Activated CD4-positive, alpha-beta T cell treated with anti-CD3 and anti-CD28 coated beads, Interleukin-2, amount 50 U/mL, for 48 hours (primary cell): ENCODE measurements around the gene IRF7.

Source experiments
- DNase-seq, 2 experiments: peaks; one replicate each; pipeline ENCODE4 v3.0.0-alpha.2; 2020

The IRF7 gene

DNA sequence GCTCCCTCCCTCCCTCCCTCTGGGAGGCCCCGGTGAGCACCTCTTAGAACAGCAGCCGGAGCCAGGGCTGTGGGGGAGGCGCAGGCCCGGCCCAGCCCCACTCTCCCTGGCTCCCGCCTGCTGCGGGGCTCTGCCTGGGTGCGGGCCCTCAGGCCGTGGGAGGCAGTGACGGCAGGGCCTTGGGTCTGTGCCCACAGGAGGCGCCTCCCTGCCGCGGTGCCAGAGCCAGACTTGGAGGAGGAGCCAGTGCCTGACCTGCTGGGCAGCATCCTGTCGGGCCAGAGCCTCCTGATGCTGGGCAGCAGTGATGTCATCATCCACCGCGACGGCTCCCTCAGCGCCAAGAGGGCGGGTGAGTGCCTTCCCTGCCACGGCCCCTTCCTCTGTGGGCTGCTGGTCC is 9.5 kb downstream of the IRF7 start:
- DNase-seq: no peak

DNA sequence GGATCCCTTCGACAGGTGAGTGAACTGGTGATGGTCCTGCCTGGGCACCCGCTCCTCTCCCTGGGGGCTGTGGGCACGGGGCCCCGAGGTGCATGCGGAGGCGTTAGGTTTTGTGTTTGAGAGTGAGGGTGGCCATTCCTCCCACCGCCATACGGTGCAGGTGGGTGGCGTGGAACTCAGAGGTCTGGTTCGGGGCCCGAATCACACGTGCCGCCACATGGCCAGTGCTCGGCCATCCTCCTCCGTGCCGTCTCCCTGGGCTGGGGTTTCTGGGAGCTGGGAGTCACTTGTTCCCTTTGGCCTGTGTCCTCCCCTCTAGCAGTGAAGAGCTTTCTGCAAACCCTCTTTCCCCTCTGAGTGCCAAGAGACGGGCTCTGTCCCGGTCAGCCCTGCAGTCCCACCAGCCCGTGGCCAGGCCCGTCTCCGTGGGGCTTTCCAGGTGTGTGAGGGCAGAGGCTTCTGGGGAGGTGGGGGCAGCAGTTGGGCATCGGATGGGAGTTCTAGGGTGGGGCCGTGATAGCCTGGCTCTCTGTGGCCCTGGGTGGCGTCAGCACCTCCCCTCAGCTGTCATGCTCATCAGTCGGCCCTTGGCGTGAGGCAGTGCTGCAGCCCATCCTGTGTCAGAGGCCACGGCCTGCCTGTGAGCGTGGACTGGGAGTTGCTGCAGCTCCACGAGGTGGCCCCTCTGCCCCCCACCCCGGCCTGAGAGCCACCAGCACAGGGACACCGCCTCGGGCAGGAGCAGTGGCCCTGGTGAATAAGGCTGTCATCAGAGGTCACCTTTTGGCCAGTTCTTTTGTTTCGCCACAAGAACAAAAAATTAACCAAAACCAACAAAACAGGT is 10.2 kb downstream of the IRF7 start:
- no peak for DNase-seq

DNA sequence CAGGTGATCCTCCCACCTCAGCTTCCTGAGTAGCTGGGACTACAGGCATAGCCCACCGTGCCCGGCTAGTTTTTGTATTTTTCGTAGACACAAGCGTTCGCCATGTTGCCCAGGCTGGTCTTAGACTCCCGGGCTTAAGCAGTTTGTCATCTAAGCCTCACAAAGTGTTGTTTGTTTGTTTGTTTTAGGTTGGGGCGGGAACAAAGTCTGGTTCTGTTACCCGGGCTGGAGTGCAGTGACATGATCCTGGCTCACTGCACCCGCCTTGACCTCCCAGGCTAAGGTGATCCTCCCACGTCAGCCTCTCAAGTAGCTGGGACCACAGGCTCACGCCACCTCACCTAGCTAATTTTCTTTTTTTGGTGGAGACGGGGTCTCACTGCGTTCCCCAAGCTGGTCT is 12.6 kb downstream of the IRF7 start:
- no peak for DNase-seq

DNA sequence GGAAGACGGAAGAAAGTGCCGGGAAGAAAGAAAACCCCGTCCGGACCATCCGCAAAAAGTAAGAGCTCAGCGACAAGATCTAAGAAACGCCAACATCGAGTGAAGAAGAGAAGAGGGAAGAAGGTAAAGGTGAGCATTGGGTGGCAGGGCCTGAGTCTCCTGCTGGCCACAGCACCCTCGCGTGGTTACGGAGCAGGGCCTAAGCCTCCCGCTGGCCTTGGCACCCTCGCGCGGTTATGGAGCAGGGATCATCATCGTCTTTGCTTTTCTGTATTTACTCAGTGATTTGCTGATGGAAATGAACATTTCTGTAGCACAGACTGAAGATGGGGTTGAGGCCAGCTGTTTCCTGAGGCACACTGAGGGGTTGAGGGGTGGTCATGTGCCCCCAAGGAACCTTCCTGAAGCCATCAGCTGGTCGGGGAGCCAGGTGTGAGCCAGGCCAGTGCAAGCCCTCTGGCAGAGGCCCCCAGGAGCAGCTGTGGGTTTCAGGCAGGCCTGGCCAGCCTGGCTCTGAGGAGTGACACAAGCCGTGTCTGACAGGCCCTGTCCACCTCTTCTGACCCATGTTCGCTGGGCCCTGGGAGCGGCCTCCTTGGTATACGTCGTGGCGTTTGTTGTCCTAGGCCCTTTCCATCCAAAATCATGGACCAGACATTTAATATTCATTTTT is 14.0 kb downstream of the IRF7 start:
- DNase-seq: no peak

DNA sequence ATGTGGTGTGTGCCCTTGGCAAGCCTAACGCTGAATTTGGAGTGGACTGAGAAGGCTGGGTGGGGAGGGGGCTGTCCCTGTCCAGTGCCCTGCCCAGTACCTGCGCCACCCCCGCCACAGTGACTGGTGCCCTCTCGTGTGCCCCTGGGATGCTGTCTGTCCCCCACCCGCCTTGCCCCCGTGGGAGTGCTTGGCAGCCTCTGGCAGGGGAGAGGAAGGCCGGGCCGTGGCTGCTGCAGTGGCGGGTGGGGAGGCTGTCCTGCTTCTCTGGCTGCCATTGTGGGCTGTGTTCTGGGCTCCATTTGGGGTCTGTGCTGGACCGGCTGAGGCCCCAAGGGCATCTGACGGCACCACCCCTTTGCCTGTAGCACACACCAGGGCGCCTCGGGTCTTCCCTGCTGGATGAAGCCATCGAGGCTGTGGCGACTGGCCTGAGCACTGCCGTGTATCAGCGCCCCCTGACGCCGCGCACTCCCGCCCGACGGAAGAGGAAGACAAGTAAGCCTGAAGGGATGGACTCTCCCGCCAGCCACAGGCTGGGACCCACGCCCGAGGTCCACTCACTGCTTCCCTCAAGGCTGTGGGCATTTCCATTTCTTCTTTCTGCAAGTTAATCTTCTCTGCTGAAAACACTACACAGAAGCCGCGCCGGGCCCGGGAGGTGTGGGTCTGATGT is 17.6 kb downstream of the IRF7 start:
- DNase-seq: no peak

DNA sequence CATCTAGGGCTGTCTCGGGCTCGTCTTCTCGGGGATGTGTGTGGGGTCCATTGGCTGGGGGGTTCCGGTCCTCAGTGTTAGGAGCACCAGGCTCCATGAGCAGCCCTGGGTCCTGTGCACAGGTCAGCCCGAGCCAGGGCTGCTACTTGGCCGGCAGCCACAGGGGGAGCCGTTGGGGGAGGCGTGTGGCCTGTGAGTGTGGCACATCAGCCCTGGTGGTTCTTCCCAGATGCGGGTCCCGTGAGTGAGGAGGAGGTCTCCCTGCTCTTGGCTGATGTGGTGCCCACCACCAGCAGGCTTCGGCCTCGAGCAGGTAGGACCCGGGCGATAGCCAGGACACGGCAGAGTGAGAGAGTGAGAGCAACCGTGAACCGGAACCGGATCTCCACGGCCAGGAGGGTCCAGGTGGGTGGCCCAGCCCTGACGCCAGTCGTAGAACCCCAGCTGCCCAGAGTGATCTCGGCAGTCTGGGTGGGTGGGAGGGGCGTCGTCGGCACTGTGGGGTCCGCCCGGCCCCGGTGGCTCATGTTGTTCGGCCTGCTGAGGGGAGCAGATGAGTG is 18.5 kb downstream of the IRF7 start:
- DNase-seq: no peak

DNA sequence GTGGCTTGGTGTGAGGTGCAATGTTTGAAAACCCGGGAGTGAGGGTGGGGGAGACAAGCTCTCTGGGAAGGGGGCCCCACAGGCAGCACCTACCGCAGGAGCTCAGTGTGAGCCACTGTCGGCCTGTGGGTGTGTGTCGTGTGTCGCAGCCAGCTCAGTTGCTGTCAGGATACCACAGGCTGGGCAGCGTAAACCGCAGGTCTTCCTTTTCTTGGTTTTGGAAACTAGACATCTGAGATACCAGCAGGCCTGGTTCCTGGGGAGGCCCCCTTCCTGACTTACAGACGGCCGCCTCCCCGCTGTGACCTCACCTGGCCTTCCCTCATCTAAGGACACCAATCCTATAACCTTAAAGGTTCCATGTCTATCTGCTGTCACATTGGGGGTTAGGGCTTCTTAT is 19.4 kb downstream of the IRF7 start:
- DNase-seq: no peak

DNA sequence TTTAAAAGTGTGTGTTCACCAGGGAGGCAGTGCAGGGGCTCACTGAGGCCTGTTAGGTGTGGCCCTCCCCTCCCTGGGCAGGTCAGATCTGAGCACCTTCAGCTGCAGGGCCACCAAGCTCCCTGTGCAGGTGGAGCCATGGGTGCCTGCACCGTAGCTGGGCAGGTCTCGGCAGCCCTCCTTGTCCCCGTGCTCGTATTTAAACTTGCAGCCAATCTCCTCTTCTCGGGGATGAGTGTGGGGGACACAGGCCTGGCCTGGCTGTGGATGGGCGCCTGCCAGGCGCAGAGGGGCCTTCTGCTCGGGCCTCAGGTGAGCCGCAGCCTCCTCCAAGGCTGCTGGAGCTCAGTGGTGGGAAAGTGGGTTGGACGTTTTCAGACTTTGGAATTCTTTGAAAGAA is 20.4 kb downstream of the IRF7 start:
- DNase-seq: no peak

DNA sequence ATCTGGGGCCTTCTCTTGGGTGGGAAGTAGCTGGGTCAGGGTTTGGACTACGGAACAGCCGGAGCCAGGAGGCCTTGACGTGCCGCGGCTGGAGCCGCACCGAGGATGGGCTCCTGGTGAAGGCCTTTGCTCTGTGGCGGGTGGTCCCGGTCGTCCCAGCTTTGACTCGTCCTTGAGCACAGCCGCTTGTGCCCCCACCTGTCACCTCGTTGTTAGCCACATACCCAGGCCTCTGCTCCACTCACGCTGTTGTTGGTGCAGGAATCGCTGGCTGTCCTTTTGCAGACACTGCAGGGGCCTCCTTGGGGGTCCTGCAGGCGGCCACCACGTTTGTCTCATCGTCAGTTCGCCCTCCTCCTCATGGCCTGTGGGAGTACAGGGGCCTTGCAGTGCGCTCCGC is 22.4 kb downstream of the IRF7 start:
- DNase-seq: no peak

DNA sequence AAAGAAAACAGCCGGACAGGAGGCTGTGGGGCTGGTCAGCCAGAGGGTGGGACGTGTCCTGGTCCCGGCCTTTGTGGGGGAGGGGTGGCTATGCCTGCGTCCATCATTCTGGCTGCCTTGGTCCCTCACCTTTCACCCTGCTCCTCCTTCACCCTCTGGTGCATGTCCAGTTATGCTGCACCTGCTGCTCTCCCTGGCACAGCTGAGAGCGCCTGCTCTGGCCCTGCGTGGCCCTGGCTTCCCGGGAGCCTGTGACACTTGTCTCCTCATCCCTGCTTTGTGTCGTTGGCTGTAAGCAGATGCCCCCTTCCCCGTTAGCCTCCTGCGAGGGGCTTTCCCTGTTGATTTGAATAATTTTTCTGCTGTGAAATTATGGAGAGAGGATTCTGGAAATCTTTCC is 22.8 kb downstream of the IRF7 start:
- no peak for DNase-seq

DNA sequence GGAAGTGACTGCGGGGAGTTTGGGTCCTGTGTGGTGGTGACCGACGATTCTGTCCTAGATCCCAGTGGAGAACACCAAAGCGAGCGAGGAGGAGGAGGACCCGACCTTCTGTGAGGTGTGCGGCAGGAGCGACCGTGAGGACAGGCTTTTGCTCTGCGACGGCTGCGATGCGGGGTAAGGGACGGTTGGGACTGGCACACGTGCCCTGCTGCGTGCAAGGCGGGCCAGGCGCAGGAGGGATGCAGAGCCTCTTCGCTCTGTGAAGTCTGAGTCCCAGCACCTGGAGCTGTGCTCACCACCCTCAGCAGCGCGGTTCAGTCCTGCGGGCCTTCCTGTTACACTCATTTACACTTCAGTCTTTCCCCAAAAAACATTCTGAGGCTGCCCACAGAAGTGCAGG is 23.2 kb downstream of the IRF7 start:
- no peak for DNase-seq

DNA sequence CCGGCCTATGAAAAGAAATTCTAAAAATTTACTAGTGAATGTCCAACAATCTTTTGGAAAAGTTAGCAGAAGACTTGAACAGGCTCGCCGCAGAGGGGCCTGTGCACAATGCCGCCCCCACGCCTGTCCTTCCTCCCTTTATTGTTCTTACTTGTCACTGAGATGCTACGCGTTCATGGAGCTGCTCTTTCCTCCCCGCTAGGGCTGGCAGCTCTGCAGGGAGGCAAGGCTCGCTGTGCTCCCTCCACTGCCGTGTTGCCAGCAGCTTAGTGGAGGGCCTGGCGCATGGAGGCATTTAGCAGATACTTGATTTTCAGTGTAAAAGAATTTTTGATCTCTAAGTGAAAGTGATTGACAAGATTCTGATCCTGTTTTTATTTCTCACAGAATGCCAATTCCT is 24.8 kb downstream of the IRF7 start:
- DNase-seq: no peak

DNA sequence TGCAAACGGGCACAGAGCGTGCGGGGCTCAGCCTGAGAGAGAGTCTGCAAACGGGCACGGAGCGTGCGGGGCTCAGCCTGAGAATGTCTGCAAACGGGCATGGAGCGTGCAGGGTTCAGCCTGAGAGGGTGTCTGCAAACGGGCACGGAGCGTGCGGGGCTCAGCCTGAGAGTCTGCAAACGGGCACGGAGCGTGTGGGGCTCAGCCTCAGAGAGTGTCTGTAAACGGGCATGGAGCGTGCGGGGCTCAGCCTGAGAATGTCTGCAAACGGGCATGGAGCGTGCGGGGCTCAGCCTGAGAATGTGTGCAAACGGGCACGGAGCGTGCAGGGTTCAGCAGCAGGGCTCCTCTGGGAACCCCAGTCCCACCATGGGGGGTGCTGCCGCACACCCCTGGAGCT is 26.0 kb downstream of the IRF7 start:
- DNase-seq: no peak

DNA sequence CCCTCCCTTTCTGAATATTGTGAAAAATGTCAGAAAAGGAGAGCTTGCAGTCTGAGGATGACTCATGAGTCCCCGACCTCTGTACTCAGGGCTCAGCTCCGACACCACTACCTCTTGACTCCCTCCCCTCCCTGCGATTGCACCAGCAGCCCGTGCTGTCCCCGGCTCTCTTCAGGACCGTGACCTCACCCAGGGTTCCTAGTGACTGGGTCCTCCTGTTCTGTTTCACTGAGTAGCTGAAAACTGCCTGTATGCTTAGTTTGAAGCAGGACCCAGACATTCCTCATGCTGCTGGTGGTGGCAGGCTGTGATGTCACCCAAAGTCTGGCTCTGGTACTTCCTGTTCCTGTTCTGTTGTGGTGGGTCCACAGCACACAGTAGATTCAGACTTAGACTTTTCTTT is 27.8 kb downstream of the IRF7 start:
- peak; percentile 60 to 69 for DNase-seq

DNA sequence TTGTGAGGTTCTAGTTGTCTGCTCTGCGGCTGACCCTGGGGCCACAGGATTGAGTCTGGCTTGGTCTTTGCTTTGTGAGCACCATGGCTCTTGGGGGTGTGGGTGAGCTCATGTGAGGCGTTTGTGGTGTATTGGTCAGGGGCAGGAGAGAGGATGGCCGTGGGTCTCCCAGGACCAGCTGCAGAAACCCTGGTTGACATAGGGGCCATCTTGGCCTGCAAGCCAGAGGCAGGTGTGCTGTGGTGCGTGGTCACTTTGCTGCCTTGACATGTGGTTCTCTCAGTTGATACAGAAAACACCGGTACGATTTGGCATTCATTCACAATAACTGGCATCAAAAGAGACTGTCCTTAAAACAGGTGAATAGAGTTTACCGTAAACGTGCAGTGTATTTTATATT is 28.2 kb downstream of the IRF7 start:
- no peak for DNase-seq

DNA sequence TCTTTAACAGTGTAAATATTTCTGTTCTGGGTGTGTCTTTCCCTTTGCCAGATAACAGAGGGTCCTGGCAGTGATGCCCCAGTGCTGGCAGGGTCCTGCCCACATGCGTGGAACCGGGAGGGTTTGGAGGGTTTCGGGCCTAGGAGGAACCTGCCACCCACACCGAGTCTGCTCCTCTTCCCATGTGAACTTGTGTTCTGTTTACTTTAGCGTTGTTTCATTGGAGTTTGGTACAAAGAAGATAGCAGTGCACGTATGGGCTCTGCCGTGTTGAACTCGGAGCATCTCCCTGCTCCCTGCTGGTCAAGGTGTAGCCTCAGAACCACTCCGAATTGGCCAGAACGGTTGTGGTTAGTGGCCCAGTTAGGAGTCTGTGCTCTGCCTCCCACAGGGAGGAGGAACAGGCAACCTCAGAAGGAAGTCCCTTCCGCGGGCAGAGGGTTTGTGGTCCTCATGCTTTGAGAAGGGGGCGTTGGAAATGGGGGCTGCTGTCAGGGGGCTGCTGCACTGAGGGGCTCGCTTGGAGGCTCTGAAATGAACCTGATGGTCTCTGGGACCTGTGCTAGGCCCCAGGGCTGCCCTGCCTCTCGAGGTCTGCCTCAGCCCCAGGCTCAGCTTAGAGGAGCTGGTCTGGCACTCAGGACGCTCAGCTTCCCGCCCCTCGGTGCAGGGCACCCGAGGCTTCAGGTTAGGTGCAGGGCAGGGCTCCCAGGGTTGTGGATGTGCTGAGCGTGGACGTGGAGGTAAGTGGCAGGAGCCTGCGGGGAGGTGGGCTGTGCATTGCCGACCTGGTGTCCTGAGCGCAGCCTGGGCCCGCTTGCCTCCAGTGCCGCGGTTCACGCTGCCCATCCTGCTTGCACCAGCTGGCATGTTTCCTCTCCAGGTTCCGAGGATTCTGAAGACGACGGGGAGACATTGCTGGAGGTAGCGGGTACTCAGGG is 29.1 kb downstream of the IRF7 start:
- DNase-seq: no peak

DNA sequence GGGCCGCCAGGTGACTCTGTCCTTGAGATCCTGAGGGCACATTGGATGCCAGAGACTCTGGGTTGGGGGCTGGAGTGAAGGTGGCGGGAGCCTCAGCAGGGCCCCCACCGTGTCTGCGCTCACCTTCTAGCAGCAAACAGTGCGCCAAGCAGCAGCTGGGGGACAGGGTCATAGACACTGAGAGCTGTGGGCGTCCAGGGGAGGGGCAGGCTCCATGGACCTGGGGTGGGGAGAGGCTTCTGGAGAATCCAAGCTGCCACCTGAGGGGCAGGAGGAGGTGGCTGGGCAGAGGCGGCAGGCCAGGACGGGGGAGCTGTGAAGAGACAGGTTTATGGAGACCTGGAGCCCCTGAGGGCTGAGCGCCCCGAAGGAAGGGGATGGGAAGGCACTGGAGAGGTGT is 31.5 kb downstream of the IRF7 start:
- no peak for DNase-seq

DNA sequence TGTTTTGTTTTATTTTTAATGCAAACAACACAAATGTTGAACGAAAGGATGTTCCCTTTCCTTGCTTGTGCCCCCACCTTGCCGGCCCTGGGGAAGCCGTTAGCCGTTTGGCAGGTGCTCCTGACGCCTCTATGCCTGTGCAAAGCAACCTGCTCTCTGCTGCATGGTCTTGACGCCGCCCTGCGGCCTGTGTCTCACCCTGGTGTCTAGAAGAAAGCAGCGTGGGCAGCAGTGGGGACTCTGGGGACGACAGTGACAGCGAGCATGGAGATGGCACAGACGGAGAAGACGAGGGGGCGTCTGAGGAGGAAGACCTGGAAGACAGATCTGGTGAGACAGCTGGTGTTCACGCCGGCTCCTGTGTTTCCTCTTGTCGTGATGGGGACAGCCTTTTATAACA is 34.0 kb downstream of the IRF7 start:
- no peak for DNase-seq

DNA sequence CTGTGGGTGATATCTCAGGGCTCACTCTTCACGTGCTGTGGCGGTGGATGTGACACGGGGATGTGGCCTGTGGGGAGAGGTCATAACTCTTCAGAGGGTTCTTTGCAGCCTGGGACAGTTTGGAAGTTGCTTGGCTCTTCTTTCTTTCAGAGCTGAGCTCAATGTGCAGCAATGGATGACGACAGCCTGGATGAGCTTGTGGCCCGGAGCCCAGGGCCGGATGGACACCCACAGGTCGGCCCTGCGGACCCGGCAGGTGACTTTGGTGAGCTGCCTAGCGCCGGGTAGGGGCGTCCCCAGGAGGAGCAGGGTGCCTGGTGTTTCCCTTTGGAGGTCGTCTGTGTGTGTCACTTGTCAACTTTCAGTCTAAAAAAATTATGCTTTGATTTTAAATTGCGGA is 34.4 kb downstream of the IRF7 start:
- DNase-seq: no peak

DNA sequence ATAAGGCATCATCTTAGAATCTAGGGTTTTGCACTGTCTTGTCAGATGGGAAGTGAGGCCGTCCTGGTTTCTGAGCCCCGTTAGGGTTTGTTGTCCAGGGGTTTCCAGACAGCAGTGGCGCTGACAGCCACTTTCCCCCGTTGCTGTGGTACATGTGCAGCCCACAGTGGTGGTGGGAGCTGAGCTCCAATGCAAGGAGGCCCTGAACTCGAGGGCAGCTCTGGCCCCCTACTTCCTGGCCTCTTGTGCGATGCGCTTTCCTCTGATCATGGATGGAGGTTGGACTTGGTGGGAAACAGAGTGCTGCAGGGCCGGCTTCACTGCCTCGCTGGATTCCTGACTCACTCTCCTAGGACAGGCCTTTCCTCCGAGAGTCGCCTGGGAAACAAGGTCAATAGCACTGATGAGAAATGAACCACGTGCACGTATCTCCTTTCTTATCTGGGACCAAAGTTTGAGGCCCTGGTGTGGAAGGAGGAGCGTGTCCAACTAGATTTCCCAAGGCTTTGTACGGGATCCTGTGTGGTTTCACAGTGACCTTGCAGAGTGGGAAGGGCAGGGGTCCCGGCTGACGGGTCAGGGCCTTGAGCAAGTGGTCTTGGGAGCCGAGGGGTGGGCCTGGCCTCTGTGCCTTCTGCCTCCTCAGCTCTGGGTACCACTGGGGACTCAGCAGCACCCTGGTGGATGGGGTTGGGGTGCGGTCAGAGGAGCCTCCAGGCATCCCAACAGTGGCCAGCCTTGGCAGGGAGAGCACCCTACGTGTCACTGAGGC is 35.7 kb downstream of the IRF7 start:
- no peak for DNase-seq

DNA sequence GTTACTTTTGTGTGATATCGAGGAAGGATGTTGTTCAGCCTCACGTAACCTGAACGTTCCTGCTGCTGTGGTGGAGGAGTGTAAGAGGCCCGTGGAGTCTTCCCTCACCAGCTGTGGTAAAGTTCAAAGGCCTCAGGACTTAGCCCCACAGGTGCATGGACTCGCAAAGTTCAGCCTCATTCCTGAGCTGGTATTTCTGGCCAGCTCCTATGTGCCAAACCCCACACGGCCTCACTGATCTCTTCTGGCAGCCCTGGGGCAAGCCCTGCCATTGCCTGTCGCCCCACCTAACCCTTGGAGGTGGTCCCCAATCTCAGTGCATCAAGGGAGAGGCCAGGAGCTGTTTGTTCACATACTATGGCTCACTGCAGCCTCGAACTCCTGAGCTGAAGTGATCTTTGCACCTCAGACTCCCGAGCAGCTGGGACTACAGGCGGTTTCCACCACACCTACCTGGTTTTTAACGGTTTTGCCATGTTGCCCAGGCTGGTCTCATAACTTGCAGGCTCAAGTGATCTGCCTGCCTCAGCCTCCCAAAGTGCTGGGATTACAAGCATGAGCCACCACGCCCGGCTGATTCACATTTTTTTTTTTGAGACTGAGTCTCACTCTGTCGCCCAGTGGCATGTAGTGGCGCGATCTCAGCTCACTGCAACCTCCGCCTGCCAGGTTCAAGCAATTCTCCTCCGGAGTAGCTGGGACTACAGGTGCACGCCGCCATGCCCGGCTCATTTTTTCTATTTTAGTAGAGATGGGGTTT is 37.3 kb downstream of the IRF7 start:
- no peak for DNase-seq
